Fibroblast of villous mesenchyme (primary cell): ENCODE results near the gene CAPN2. TPM values are rescaled to one million over a fixed set of nuclear protein-coding genes. Genes with fewer than 3 reads are reported as not detected.

Experiments used
- DNase-seq: peaks from one replicate; pipeline ENCODE4 v3.0.0-alpha.2; 2010; ENCODE audit warnings: low read depth
- H3K4me3 ChIP-seq: 2 replicates; pipeline ENCODE4 v1.5.1; 2011; ENCODE audit warnings: low read depth, mild to moderate bottlenecking, low read length
- total RNA-seq: library from RNA; depleted of rRNA; stranded (reverse); fragments of >200 nt; gene quantifications from 2 replicates; pipeline ENCODE4 v1.2.3, GENCODE V29; 2012
- TF ChIP-seq, protein P1 (sequence below): IDR thresholded peaks from 2 replicates; pipeline ENCODE4 v1.5.1; 2012; ENCODE audit warnings: low read depth, mild to moderate bottlenecking, low read length; ENCODE audit not compliant: insufficient read depth

The CAPN2 gene
- total RNA-seq, 1 donor, result 512 TPM

DNA sequence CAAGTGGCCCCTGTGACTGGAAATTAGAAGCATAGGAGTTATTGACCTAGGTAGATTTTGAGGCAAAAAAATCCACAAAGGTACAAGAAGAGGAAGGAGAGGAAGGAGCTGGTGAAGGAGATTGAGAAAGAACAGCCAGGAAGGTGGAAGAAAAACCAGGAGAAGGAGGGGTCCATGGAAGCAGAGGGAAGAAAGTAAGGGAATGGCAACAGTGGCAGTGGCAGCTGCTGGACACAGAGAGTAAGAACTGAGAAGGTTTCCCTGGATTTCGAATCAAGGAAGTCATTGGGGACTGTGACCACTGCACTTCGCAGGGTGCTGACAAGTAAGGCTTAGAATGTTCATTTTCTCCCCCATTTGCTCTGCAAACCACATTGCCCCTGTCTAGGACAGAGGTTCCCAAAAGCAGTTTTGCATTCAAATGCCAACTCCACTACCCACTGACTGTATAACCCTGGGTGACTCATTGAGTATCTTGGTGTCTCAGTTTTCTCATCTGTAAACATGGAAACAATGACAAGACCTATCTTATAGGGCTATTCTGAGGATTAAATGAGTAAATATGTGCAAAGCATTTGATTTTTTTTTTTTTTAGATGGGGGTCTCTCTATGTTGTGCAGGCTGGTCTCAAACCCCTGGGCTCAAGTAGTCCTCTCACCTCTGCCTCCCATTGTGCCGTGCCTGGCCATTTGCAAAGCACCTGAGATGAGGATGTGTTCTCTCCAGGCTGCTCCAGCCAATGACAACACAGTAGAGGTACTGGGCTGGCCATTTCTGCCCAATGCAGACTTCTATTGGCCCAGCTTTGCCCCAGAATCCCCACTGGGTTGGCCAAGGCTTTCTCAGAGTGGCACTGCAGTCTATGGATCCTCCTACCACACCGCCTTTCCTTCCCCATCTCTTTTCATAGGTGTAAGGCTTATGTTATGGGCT lies 9.3 kb upstream of the CAPN2 start:
- H3K4me3 ChIP-seq, result peak overlapping the region; percentile 6
- peak; percentile 28 for DNase-seq
- TF ChIP-seq, protein P1, sequence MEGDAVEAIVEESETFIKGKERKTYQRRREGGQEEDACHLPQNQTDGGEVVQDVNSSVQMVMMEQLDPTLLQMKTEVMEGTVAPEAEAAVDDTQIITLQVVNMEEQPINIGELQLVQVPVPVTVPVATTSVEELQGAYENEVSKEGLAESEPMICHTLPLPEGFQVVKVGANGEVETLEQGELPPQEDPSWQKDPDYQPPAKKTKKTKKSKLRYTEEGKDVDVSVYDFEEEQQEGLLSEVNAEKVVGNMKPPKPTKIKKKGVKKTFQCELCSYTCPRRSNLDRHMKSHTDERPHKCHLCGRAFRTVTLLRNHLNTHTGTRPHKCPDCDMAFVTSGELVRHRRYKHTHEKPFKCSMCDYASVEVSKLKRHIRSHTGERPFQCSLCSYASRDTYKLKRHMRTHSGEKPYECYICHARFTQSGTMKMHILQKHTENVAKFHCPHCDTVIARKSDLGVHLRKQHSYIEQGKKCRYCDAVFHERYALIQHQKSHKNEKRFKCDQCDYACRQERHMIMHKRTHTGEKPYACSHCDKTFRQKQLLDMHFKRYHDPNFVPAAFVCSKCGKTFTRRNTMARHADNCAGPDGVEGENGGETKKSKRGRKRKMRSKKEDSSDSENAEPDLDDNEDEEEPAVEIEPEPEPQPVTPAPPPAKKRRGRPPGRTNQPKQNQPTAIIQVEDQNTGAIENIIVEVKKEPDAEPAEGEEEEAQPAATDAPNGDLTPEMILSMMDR, result no peak

DNA sequence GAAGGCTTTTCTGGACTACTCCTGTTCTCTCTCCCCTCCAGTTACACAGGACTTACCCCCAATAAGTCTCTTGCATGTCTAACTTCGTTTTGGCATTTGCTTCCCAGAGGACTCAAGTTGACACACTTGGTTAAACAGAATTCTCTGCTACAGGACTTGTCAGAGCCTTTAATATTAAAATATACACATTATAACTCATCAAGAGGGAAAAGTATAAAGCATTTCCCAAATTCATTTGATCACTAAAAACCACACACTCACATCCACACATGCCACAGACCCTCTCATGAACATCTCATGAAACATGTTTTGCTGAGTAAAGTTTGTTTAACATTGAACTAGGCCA lies 8.7 kb upstream of the CAPN2 start:
- DNase-seq, result no peak
- TF ChIP-seq, protein P1, result no peak
- no peak overlapping the region for H3K4me3 ChIP-seq

DNA sequence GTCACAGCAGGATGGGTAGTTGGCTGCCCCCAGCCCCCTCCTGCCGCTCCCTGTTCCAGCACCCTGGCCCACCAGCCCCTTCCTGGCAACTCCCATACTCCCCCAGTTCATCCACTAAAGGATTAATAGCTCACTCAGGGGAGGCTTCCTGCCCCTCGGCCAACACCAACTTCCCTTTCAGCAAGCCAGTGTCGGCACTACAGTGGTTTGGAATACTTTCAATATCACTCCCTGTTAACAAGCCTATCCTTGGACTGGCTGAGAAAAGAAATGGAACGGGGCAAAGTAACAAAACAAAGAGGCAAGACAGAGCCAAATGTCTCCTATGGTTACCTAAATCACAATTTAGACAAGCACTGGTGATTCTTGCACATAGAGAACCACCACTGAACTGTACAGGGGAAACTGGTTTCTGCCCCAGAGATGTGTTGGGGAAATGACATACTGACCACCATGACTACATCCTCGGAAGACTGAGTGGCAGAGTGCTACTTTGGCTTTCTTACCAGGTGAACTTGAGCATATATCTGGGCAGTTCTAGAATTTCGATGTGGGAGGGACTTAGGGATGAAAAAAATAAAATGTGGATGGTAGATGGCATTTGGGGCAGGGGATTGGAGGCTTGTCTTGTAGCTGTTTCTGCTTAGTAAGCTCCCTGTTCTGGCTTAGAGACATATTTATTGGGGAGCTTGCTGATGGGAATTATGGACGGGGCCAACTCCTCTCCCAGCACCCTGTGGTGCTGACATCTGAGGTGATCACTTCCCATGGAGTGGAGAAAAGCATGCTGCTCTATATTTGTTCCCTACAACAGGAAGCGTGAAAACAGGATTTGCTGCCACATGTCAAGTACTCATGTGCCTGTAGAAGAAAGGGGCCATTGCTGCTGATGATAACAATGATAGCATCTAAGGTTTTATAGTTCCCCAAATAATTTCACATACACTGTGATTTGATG lies 7.1 kb upstream of the CAPN2 start:
- TF ChIP-seq, protein P1, result no peak
- DNase-seq, result peak; percentile 45
- no peak overlapping the region for H3K4me3 ChIP-seq

DNA sequence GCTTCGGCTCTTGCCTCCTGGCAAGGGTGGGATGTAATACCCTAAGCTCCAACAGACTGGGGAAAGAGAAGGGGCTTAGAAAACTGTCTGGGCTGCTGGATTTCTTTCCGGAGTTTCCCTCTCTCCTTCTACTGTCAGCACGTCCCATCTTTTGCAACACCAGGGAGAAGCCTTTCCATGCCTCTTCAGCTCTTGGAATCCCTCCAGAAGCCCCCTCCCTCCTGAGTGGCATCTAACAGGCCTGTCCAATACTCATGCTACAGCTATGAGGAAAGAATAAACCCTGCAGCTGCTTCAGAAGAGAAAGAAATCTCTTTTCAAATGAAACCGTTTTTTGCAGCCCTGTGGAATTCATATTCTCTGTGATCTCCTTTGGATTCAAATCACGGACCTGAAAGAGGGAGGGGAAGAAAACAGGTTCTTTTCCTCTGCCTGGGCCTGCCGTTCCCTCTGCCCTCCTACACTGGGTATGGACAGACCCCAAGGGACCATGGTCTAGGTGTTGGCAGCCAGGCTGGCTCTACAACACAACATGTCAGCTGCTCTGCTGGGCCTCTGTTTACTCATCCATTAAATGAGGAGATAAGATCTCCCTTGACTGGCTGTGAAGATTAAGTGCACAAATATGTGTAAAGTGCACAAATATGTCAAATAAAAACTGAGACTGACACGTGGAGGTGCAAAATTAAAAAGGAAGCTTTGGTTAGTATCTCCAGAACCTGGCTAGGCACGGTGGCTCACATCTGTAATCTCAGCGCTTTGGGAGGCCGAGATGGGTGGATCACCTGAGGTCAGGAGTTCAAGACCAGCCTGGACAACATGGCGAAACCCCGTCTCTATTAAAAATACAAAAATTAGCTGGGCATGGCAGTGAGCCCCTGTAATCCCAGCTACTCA lies 6.0 kb upstream of the CAPN2 start:
- peak overlapping the region; percentile 23 for H3K4me3 ChIP-seq
- peak; percentile 96 for DNase-seq
- TF ChIP-seq, protein P1, result no peak

GRCh38 chr1:223707256-223708000 lies 4.9 kb upstream of the CAPN2 start:
- peak; percentile 99 for DNase-seq
- peak overlapping the region; percentile 24 for H3K4me3 ChIP-seq
- TF ChIP-seq, protein P1, result no peak

DNA sequence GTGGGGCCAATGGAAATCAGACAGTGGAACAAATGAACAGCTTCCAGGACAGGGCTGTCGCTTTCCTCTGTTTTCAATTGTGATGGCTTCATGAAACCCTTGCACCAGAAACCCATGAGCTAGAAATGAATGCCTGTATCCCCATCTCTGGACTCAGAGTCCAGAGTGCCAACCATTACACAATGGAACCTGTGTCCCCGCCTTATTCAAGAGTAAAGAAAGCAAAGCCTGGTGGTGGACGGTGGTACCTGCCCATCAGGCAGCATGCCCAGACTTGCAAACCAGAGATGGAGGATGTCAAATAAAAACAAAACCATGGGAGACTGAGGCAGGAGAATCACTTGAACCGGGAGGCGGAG lies 4.4 kb upstream of the CAPN2 start:
- peak overlapping the region; percentile 24 for H3K4me3 ChIP-seq
- TF ChIP-seq, protein P1, result peak; percentile 17
- no peak for DNase-seq
